PC-3 (cell line): Measurements from ENCODE around the gene HTR3A. TPM values are rescaled to one million over a fixed set of nuclear protein-coding genes. Genes with fewer than 3 reads are reported as not detected.

Experiments used
- ATAC-seq: fragments of 200-7000 bp; cut with Tn5 transposase; 2 replicates; pipeline ENCODE4 v1.9.1; 2020; ENCODE audit warnings: mild to moderate bottlenecking, moderate library complexity
- BruUV-seq: library from RNA; stranded (reverse); fragments of 400-500 nt; replicated peaks from 2 replicates; lab custom pipeline; 2021; lab: Mats Ljungman, UMichigan
- CTCF ChIA-PET: fragments of 300-600 bp; sonication (Branson Sonifier 250); formaldehyde crosslinking; loops from one replicate; lab custom pipeline; 2022; ENCODE audit warnings: antibody characterized with exemption; lab: Charles Lee
- POLR2A ChIA-PET: fragments of 300-600 bp; sonication (Branson Sonifier 250); formaldehyde crosslinking; loops from one replicate; lab custom pipeline; 2022; ENCODE audit warnings: antibody characterized with exemption; ENCODE audit not compliant: unreplicated experiment; lab: Charles Lee
- DNase-seq: peaks from one replicate; pipeline ENCODE4 v3.0.0-alpha.2; 2015
- H2AFZ ChIP-seq: fragments of 300-600 bp; sonication (generic); 2 replicates; pipeline ENCODE4 v1.6.0; 2016; ENCODE audit warnings: antibody characterized with exemption, low read length
- H3F3A ChIP-seq: fragments of 300-600 bp; sonication (generic); one replicate; pipeline ENCODE4 v1.6.0; 2017; ENCODE audit warnings: antibody characterized with exemption, low read length, control low read depth, mild to moderate bottlenecking; ENCODE audit not compliant: unreplicated experiment
- H3K27ac ChIP-seq: fragments of 300-600 bp; sonication (generic); 2 replicates; pipeline ENCODE4 v1.5.1; 2016; ENCODE audit warnings: mild to moderate bottlenecking, low read length
- H3K27me3 ChIP-seq: fragments of 300-600 bp; sonication (generic); 2 replicates; pipeline ENCODE4 v1.6.1; 2016; ENCODE audit warnings: low read length, mixed read lengths
- H3K36me3 ChIP-seq: fragments of 300-600 bp; sonication (generic); 2 replicates; pipeline ENCODE4 v1.6.1; 2016; ENCODE audit warnings: low read depth, mixed run types, low read length, mixed read lengths
- H3K4me1 ChIP-seq: fragments of 300-600 bp; sonication (generic); 2 replicates; pipeline ENCODE4 v1.5.1; 2016; ENCODE audit warnings: low read length; ENCODE audit not compliant: insufficient read depth
- H3K4me2 ChIP-seq: fragments of 300-600 bp; sonication (generic); 2 replicates; pipeline ENCODE4 v1.6.0; 2016; ENCODE audit warnings: low read length
- H3K4me3 ChIP-seq: fragments of 300-600 bp; sonication (generic); 2 replicates; pipeline ENCODE4 v1.5.1; 2016; ENCODE audit warnings: mild to moderate bottlenecking, low read length, mixed read lengths
- H3K79me2 ChIP-seq: fragments of 300-600 bp; sonication (generic); 2 replicates; pipeline ENCODE4 v1.6.1; 2017; ENCODE audit warnings: low read length, mixed read lengths
- H3K9ac ChIP-seq: fragments of 300-600 bp; sonication (generic); 2 replicates; pipeline ENCODE4 v1.6.0; 2016; ENCODE audit warnings: mild to moderate bottlenecking, low read length
- H3K9me2 ChIP-seq: fragments of 300-600 bp; sonication (generic); replicated peaks from 2 replicates; pipeline ENCODE4 v1.6.1; 2016; ENCODE audit warnings: mixed run types, low read length, mixed read lengths
- H3K9me3 ChIP-seq: fragments of 300-600 bp; sonication (generic); 2 replicates; pipeline ENCODE4 v1.6.1; 2016; ENCODE audit warnings: low read length, mixed read lengths
- H4K20me1 ChIP-seq: fragments of 300-600 bp; sonication (generic); 2 replicates; pipeline ENCODE4 v1.6.1; 2016; ENCODE audit warnings: low read length, mixed read lengths
- CTCF ChIP-seq: fragments of 300-600 bp; sonication (generic); conservative IDR thresholded peaks from 2 replicates; pipeline ENCODE4 v1.5.1; 2017; ENCODE audit warnings: antibody characterized with exemption, low read depth, mild to moderate bottlenecking, low read length
- EZH2 ChIP-seq: fragments of 300-600 bp; sonication (generic); IDR thresholded peaks from one replicate; pipeline ENCODE4 v1.6.1; 2017; ENCODE audit warnings: antibody characterized with exemption, mild to moderate bottlenecking, low read length; ENCODE audit not compliant: unreplicated experiment
- EZH2phosphoT487 ChIP-seq: fragments of 300-600 bp; sonication (generic); IDR thresholded peaks from 2 replicates; pipeline ENCODE4 v1.6.1; 2018; ENCODE audit warnings: mild to moderate bottlenecking, antibody characterized with exemption, low read length, borderline replicate concordance
- intact Hi-C: fragments of 100-400 bp; cut with micrococcal nuclease; formaldehyde crosslinking; loops from 2 replicates; pipeline ENCODE4 v1.9.0; 2023
- total RNA-seq: library from RNA; depleted of rRNA; stranded (reverse); fragments of >200 nt; gene quantifications from 2 replicates; pipeline ENCODE4 v1.2.3, GENCODE V29; 2014

Gene HTR3A
- total RNA-seq, 1 experiment from 2014 or later: not detected

GRCh38 chr11:113951537-113951936, 23.4 kb upstream of the HTR3A start:
- Histone ChIP-seq H3F3A (no peaks in the 10 kb centered on the region), H2AFZ (no peak overlapping the region), H3K4me3 (no peak overlapping the region), H3K4me2 (no peak overlapping the region), H3K27ac (no peak overlapping the region), H3K36me3 (no peaks in the 10 kb centered on the region), H4K20me1 (no peaks in the 10 kb centered on the region), H3K4me1 (no peaks in the 10 kb centered on the region), H3K9ac (no peak overlapping the region), H3K27me3 (peaks cover 69% of the 10 kb centered on the region), H3K79me2 (no peaks in the 10 kb centered on the region), H3K9me2 (no peaks in the 10 kb centered on the region), H3K9me3 (no peaks in the 10 kb centered on the region)
- ATAC-seq: no peak
- TF ChIP-seq EZH2: no peak
- TF ChIP-seq CTCF: no peak
- TF ChIP-seq EZH2phosphoT487: no peak
- intact Hi-C loops: no loop called here
- POLR2A ChIA-PET: no interaction called here
- CTCF ChIA-PET: no interaction called here
- no TSS peak for BruUV-seq
- DNase-seq: no peak

- H3K4me1 ChIP-seq: no peaks in the 10 kb centered on the region
- intact Hi-C loops: no loop called here
- no peaks in the 10 kb centered on the region for H3K9me3 ChIP-seq
- H3K27me3 ChIP-seq: peaks cover 73% of the 10 kb centered on the region
- H3K4me2 ChIP-seq: no peak overlapping the region
- H3K36me3 ChIP-seq: no peaks in the 10 kb centered on the region
- BruUV-seq: no TSS peak
- H3K9ac ChIP-seq: no peak overlapping the region
- DNase-seq (no peak), ATAC-seq (no peak)
- ChIA-PET POLR2A (no interaction called here), CTCF (no interaction called here)
- no peak overlapping the region for H2AFZ ChIP-seq
- TF ChIP-seq CTCF: no peak
- TF ChIP-seq EZH2: no peak
- no peak for TF ChIP-seq EZH2phosphoT487
- H3K27ac ChIP-seq: no peak overlapping the region
- H4K20me1 ChIP-seq: no peaks in the 10 kb centered on the region
- no peaks in the 10 kb centered on the region for H3K79me2 ChIP-seq
- H3K9me2 ChIP-seq: no peaks in the 10 kb centered on the region
- H3K4me3 ChIP-seq: no peak overlapping the region
- H3F3A ChIP-seq: no peaks in the 10 kb centered on the region
These were observed 22.8 kb upstream of the HTR3A start for GRCh38 chr11:113952070-113952469.

DNA sequence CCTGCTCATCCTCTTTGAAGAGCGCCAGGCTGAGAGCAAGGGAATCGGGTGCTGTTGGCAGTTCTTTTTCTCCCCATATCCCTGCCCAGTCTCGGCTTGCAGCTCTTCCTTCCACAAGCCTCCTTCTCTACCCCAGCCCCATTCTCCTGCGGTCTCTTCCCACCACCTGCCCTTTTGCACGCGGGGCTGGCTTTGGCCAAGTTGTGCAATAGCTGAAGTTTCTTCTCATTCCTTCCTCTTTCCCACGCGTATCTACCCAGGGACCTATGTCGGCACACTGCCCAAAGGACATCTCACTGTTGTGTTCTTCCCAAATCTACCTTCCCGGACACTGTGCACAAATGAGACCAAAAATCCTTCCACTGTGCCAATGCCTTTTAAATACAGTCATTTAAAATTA, 22.3 kb upstream of the HTR3A start:
- Histone ChIP-seq H3F3A (no peaks in the 10 kb centered on the region), H3K27ac (no peak overlapping the region), H3K9me3 (no peaks in the 10 kb centered on the region), H3K4me3 (no peak overlapping the region), H3K79me2 (no peaks in the 10 kb centered on the region), H2AFZ (no peak overlapping the region), H4K20me1 (no peaks in the 10 kb centered on the region), H3K4me1 (no peaks in the 10 kb centered on the region), H3K36me3 (no peaks in the 10 kb centered on the region), H3K9ac (no peak overlapping the region), H3K9me2 (no peaks in the 10 kb centered on the region), H3K4me2 (no peak overlapping the region), H3K27me3 (peaks cover 79% of the 10 kb centered on the region)
- no peak for DNase-seq
- no peak for ATAC-seq
- ChIA-PET CTCF (no interaction called here), POLR2A (no interaction called here)
- TF ChIP-seq EZH2phosphoT487 (no peak), CTCF (no peak), EZH2 (no peak)
- no TSS peak for BruUV-seq
- intact Hi-C loops: no loop called here
